ENCODE data around the gene L1CAM. TPM values are rescaled to one million over a fixed set of nuclear protein-coding genes. Genes with fewer than 3 reads are reported as not detected.
"Not testable (repeated sequence)": the region's sequence is repeated elsewhere in the genome, so short reads cannot be mapped to it uniquely, and the experiment has no call there.

Gene L1CAM
- total RNA-seq, 1 experiment from 2014 or later = 49.5 TPM

GRCh38 chrX:153829799-153830639, 56.0 kb downstream of the L1CAM start, which contains the start of gene PDZD4:
TSS of gene PDZD4 (minus strand) at chrX:153830544. CDS start at chrX:153830298, 246 bp downstream.
- no peak for DNase-seq (ENCODE audit: low read depth)

- DNase-seq (ENCODE audit: low read depth) = no peak
Measured at GRCh38 chrX:153829549-153829798, 56.5 kb downstream of the L1CAM start.

DNA sequence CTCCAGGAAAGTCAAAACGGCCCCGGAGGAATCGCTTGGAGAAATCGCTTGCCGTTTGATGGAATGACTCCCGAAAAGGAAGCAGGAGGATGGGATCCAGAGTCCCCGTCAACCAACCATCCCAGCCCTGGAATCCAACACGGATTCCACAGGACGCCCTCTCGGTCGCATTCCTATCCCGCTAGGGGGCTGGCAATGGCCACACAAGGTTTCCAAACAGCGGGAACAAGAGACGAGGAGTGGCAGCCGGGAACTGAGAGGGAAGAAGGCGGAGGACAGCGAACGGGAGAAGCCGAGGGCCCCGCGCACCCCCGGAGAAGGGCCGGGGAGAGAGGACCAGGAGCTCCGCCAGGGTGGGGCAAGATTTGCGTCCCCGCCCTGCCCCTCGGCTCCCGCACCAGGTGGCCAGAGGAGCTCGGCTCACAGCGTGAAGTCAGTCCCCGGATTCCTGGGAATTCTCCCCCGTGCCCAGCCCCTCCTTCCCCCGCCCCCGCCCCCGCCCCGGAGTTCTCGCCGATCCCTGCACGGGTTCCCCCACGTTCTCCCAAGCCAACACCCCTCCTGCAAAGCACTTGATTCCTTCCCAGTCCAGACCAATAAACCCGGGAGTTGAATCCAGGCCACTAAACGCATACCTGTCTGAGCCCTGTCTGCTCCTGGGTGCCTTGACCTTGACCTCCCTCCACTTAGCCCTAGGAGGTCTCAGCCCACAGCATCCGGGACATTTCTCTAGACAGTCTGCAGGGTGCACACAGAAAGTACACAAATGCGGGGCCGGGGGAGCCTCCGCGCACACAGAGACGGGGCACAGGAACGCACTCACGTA, 57.0 kb downstream of the L1CAM start:
- DNase-seq (ENCODE audit: low read depth) = no peak

DNA sequence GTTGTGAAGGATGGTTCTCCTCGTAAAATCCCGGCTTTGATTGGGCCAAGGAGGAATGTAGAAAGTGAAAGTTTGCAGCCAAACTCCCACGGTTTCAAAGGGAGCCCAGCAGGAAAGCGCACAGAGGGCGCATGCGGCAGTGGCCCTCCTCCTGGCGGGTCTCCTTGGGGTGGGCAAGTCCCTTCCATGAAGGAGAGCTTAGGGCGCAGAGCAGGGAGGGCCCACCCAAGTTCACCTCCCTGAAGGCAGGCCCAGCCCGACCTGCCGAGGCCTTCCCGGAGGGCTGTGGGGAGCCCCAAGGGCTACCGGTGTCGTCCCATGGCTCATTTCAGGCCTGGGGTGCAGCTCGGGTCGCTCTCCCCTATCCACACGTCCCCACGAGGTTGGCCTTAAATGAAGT, 57.7 kb downstream of the L1CAM start:
- no peak for DNase-seq (ENCODE audit: low read depth)

DNA sequence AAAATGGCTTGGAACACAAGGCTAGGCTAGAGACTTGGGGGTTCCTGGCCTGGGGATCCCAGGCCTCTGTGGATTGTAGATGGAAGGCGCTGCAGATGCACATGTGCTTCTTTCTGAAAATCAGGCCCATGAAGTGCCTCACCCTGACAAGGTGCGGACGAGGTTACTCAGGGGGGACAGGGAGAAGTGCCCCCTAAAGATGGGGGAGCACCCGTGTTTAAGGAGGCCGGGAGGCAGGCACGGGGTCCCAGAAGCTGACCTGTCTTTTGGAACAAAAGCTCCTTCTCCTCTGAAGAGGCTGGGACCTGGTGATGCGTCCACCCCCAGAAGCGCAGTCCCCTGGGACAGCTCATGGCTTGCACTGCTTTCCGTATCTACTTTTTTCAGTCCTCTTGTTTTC, 58.1 kb downstream of the L1CAM start:
- DNase-seq (ENCODE audit: low read depth) = no peak

DNA sequence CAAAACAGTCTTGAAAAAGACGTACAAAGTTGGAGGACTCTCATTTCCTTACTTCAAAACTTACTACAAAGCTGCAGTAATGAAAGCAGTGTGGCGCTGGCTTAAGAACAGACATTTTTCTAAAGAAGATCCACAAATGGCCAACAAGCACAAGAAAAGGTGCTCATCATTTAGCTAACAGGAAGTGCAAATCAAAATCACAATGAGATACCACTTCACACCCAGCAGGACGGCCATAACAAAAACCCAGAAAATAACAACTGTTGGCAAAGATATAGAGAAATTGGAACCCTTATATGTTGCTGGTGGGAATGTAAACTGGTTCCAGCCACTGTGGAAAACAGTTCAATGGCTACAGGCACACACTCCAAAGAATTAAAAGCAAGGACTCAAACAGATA, 59.0 kb downstream of the L1CAM start:
- DNase-seq (ENCODE audit: low read depth) = no peak

GRCh38 chrX:153825042-153825441, 60.9 kb downstream of the L1CAM start:
- DNase-seq (ENCODE audit: low read depth) = no peak

- DNase-seq (ENCODE audit: low read depth) = no peak
Measured at GRCh38 chrX:153824348-153824747, 61.6 kb downstream of the L1CAM start.

- DNase-seq (ENCODE audit: low read depth) = no peak
Measured at GRCh38 chrX:153821066-153821465, 64.9 kb downstream of the L1CAM start.

DNA sequence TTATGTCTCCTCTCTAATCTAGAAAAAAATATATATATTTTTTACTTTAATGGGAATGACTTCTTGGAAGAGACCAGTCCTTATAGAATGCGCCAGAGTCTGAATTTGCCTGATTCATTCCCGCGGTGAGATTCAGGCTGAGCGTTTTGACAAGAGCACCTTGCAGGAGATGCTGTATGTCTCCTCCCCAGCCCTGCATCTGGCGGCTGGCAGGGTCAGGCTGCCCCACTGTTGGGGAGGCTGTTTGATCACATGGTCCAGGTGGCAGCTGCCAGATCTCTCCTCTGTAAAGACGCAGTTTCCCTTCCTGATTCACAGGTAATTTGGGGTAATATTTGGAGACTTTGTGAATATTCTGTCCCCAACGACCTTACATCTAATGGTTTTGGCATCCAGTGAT, 65.4 kb downstream of the L1CAM start:
- DNase-seq (ENCODE audit: low read depth) = no peak

- no peak for DNase-seq (ENCODE audit: low read depth)
Measured at GRCh38 chrX:153819384-153820040, 66.5 kb downstream of the L1CAM start.

- DNase-seq (ENCODE audit: low read depth) = peak; percentile 15
Measured at GRCh38 chrX:153818571-153819383, 67.2 kb downstream of the L1CAM start.

GRCh38 chrX:153818064-153818463, 67.9 kb downstream of the L1CAM start:
- DNase-seq (ENCODE audit: low read depth) = not testable (repeated sequence)

GRCh38 chrX:153816831-153817690, 68.9 kb downstream of the L1CAM start:
- no peak for DNase-seq (ENCODE audit: low read depth)

- DNase-seq (ENCODE audit: low read depth) = no peak
Measured at GRCh38 chrX:153814591-153815315, 71.2 kb downstream of the L1CAM start.

- no peak for DNase-seq (ENCODE audit: low read depth)
Measured at GRCh38 chrX:153813161-153813560, 72.8 kb downstream of the L1CAM start.

DNA sequence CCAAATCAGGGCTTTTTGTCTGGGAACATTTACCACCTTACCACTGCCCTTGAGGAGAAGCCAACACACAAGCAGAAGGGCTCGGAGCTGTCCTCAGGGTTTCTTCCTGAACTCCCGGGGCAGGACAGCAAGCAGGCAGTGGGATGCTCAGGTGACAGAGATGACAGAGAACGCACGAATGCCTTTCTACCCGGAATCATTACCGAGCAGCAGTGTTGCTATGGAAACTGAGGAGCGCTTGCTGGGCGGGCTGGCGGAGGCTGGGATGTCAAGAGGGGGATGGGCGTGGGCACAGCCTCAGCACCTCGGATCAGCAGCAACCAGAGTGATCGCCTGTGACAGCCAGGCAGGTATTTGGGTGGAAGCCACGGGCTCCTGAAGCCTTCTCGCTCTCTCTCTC, 73.8 kb downstream of the L1CAM start:
- no peak for DNase-seq (ENCODE audit: low read depth)
